ENCODE results near the gene PCNX2.

GRCh38 chr1:233246965-233247364 is 48.6 kb downstream of the PCNX2 start:
- no peak for TF ChIP-seq TAF1 (IDR thresholded peaks at IDR 0.05; ENCODE audit: low read depth)
- TF ChIP-seq YY1 (IDR thresholded peaks at IDR 0.05; ENCODE audit: low read depth), result no peak
- no peak for TF ChIP-seq MAX (IDR thresholded peaks at IDR 0.05)
- no peak for TF ChIP-seq USF1 (IDR thresholded peaks at IDR 0.05)
- no peak for TF ChIP-seq ZBTB7A (IDR thresholded peaks at IDR 0.05; ENCODE audit: low read depth)
